HCT116 (cell line): ENCODE results near the gene PLBD2. TPM values are rescaled to one million over a fixed set of nuclear protein-coding genes. Genes with fewer than 3 reads are reported as not detected.

Experiments
- ATAC-seq: fragments of 200-7000 bp; cut with Tn5 transposase; 2 replicates; pipeline ENCODE4 v1.9.1; 2020; ENCODE audit warnings: mild to moderate bottlenecking, moderate library complexity
- BruUV-seq: library from RNA; stranded (reverse); fragments of 400-500 nt; replicated peaks from 2 replicates; lab custom pipeline; 2021; lab: Mats Ljungman, UMichigan
- CTCF ChIA-PET: fragments of 300-600 bp; sonication (Branson Sonifier 250); formaldehyde crosslinking; loops from one replicate; lab custom pipeline; 2021; ENCODE audit warnings: antibody characterized with exemption; lab: Charles Lee
- POLR2A ChIA-PET: fragments of 300-600, 350-600 bp; sonication (Branson Sonifier 250); formaldehyde crosslinking; loops from one replicate; lab custom pipeline; 2021; ENCODE audit warnings: antibody characterized with exemption; lab: Charles Lee
- RAD21 ChIA-PET, 2 experiments: fragments of 300-600 bp; sonication (Branson Sonifier 250); formaldehyde crosslinking; loops; one replicate each; lab custom pipeline; 2023; ENCODE audit warnings: low total read pairs in 2 of 2; ENCODE audit not compliant: uncharacterized antibody in 2 of 2, unreplicated experiment in 2 of 2, low non-redundant PET in 1 of 2; lab: Charles Lee
- DNase-seq: peaks from one replicate; pipeline ENCODE4 v3.0.0-alpha.2; 2010; ENCODE audit warnings: low read depth, low spot score
- H2AFZ ChIP-seq: fragments of 200-600 bp; shearing (Covaris generic), sonication (generic); 2 replicates; pipeline ENCODE4 v1.6.1; 2017; ENCODE audit warnings: low read depth, mixed run types, mixed read lengths, antibody characterized with exemption, low read length; ENCODE audit not compliant: poor library complexity, severe bottlenecking
- H3K27ac ChIP-seq: 2 replicates; pipeline ENCODE4 v1.5.1; 2012; ENCODE audit warnings: low read depth, low read length
- H3K27me3 ChIP-seq: fragments of 200-600 bp; sonication (generic); 2 replicates; pipeline ENCODE4 v1.6.1; 2016; ENCODE audit warnings: mixed run types, low read length, mixed read lengths; ENCODE audit not compliant: insufficient read depth
- H3K36me3 ChIP-seq, 2 experiments: fragments of 200-500 bp in 1 of 2; fragments of 200-600 bp in 1 of 2; sonication (Bioruptor generic) in 1 of 2; sonication (generic) in 1 of 2; 2 replicates each; pipeline versions ENCODE4 v1.5.1 to v1.6.1; 2014 to 2016; ENCODE audit warnings: low read length in 2 of 2, inconsistent platforms in 1 of 2, mixed read lengths in 1 of 2, mixed run types in 1 of 2; ENCODE audit not compliant: insufficient read depth in 2 of 2, control insufficient read depth in 1 of 2
- H3K4me1 ChIP-seq, 2 experiments: fragments of 200-600 bp in 1 of 2; sonication (generic) in 1 of 2; 2 replicates each; pipeline versions ENCODE4 v1.5.1 to v1.6.1; 2012 to 2017; ENCODE audit warnings: low read length in 2 of 2, inconsistent platforms in 1 of 2, mild to moderate bottlenecking in 1 of 2, mixed read lengths in 1 of 2, mixed run types in 1 of 2, moderate library complexity in 1 of 2; ENCODE audit not compliant: insufficient read depth in 2 of 2, control insufficient read depth in 1 of 2
- H3K4me2 ChIP-seq: fragments of 200-600 bp; sonication (generic); 2 replicates; pipeline ENCODE4 v1.6.1; 2017; ENCODE audit warnings: mixed run types, low read length, mixed read lengths
- H3K4me3 ChIP-seq, 2 experiments: fragments of 200-600 bp in 1 of 2; sonication (generic) in 1 of 2; replicated peaks in 1 of 2; 2 replicates each; pipeline ENCODE4 v1.5.1; 2011 to 2016; ENCODE audit warnings: low read length in 2 of 2, control low read depth in 1 of 2, low read depth in 1 of 2, mild to moderate bottlenecking in 1 of 2, mixed read lengths in 1 of 2, mixed run types in 1 of 2
- H3K79me2 ChIP-seq: fragments of 200-600 bp; sonication (generic); 2 replicates; pipeline ENCODE4 v1.6.1; 2017; ENCODE audit warnings: mild to moderate bottlenecking, mixed run types, low read length, moderate library complexity, mixed read lengths; ENCODE audit not compliant: insufficient read depth
- H3K9ac ChIP-seq: fragments of 200-600 bp; sonication (generic); 2 replicates; pipeline ENCODE4 v1.6.1; 2016; ENCODE audit warnings: low read length, mixed read lengths
- H3K9me2 ChIP-seq: fragments of 200-600 bp; sonication (generic), shearing (Covaris generic); 2 replicates; pipeline ENCODE4 v1.6.1; 2017; ENCODE audit warnings: mixed run types, mild to moderate bottlenecking, moderate library complexity; ENCODE audit not compliant: insufficient read depth
- H3K9me3 ChIP-seq, 2 experiments: fragments of 200-500 bp in 1 of 2; fragments of 200-600 bp in 1 of 2; sonication (Bioruptor generic) in 1 of 2; sonication (generic) in 1 of 2; 2 replicates each; pipeline ENCODE4 v1.6.1; 2014 to 2017; ENCODE audit warnings: low read length in 2 of 2, mixed read lengths in 2 of 2, inconsistent platforms in 1 of 2, low read depth in 1 of 2, mild to moderate bottlenecking in 1 of 2, mixed run types in 1 of 2, moderate library complexity in 1 of 2; ENCODE audit not compliant: control insufficient read depth in 1 of 2, insufficient read depth in 1 of 2
- H4K20me1 ChIP-seq: fragments of 200-600 bp; sonication (generic), shearing (Covaris generic); 2 replicates; pipeline ENCODE4 v1.6.1; 2017; ENCODE audit warnings: mixed run types, mild to moderate bottlenecking, moderate library complexity; ENCODE audit not compliant: insufficient read depth
- CBX3 ChIP-seq: IDR thresholded peaks from 2 replicates; pipeline ENCODE4 v1.6.1; 2012; ENCODE audit warnings: low read depth
- CEBPB ChIP-seq: IDR thresholded peaks from 2 replicates; pipeline ENCODE4 v1.6.1; 2012; ENCODE audit warnings: low read depth
- CTCF ChIP-seq, 3 experiments: fragments of 200-600 bp in 1 of 3; sonication (generic) in 1 of 3; IDR thresholded peaks in 2 of 3; conservative IDR thresholded peaks in 1 of 3; 2 replicates each; pipeline ENCODE4 v1.5.1; 2012 to 2017; ENCODE audit warnings: low read depth in 2 of 3, low read length in 2 of 3, antibody characterized with exemption in 1 of 3, borderline replicate concordance in 1 of 3, control low read depth in 1 of 3, mild to moderate bottlenecking in 1 of 3, mixed read lengths in 1 of 3, mixed run types in 1 of 3, moderate library complexity in 1 of 3; ENCODE audit not compliant: insufficient read depth in 1 of 3
- EZH2 ChIP-seq: fragments of 200-600 bp; sonication (generic); IDR thresholded peaks from 2 replicates; pipeline ENCODE4 v1.6.1; 2017; ENCODE audit warnings: antibody characterized with exemption, mixed run types
- EZH2phosphoT487 ChIP-seq: fragments of 200-600 bp; IDR thresholded peaks from 2 replicates; pipeline ENCODE4 v1.6.1; 2018; ENCODE audit warnings: antibody characterized with exemption, borderline replicate concordance
- FOSL1 ChIP-seq: IDR thresholded peaks from 2 replicates; pipeline ENCODE4 v1.6.1; 2012; ENCODE audit warnings: low read depth
- JUND ChIP-seq: IDR thresholded peaks from 2 replicates; pipeline ENCODE4 v1.6.1; 2012
- POLR2AphosphoS5 ChIP-seq: IDR thresholded peaks from 2 replicates; pipeline ENCODE4 v1.6.1; 2011; ENCODE audit warnings: mild to moderate bottlenecking, low read depth, low read length, moderate library complexity
- SIN3A ChIP-seq: IDR thresholded peaks from 2 replicates; pipeline ENCODE4 v1.6.1; 2012; ENCODE audit warnings: low read depth
- SP1 ChIP-seq: IDR thresholded peaks from 2 replicates; pipeline ENCODE4 v1.6.1; 2012; ENCODE audit warnings: low read depth
- SRF ChIP-seq: IDR thresholded peaks from 2 replicates; pipeline ENCODE4 v1.6.1; 2012; ENCODE audit warnings: low read depth
- ZBTB33 ChIP-seq: IDR thresholded peaks from 2 replicates; pipeline ENCODE4 v1.6.1; 2011; ENCODE audit warnings: mild to moderate bottlenecking, low read length, moderate library complexity; ENCODE audit not compliant: insufficient replicate concordance; ENCODE audit errors: extremely low read depth
- ZFX ChIP-seq: fragments of 450-650 bp; IDR thresholded peaks from 2 replicates; pipeline ENCODE4 v1.6.1; 2017
- ZNF274 ChIP-seq: fragments of 200-500 bp; sonication (Bioruptor generic); IDR thresholded peaks from 2 replicates; pipeline ENCODE4 v1.6.1; 2014; ENCODE audit warnings: mild to moderate bottlenecking, low read depth, low read length, inconsistent platforms
- intact Hi-C: fragments of 100-400 bp; cut with micrococcal nuclease; formaldehyde crosslinking; loops from 2 replicates; pipeline ENCODE4 v1.10.0; 2022
- total RNA-seq: library from RNA; stranded (reverse); gene quantifications from one replicate; pipeline ENCODE4 v1.2.1, GENCODE V29; 2021; ENCODE audit not compliant: unreplicated experiment

Gene PLBD2
- total RNA-seq, 1 experiment from 2014 or later: 45.0 TPM

- TF ChIP-seq FOSL1 (no peak), SIN3A (no peak)
These were observed 27.0 kb downstream of the PLBD2 start (continued) for GRCh38 chr12:113385282-113385882.

- Histone ChIP-seq H3K36me3 (peaks cover 4 to 5% of the 10 kb centered on the region in 2 experiments; a peak in 3 of 4 replicates), H3K4me2 (no peak overlapping the region), H3K4me1 (no peaks in the 10 kb centered on the region), H3K9me2 (no peaks in the 10 kb centered on the region), H3K9ac (no peak overlapping the region), H3K27me3 (no peaks in the 10 kb centered on the region), H2AFZ (no peak overlapping the region), H4K20me1 (no peaks in the 10 kb centered on the region), H3K27ac (no peak overlapping the region), H3K79me2 (no peaks in the 10 kb centered on the region), H3K9me3 (no peaks in the 10 kb centered on the region), H3K4me3 (no peak overlapping the region)
- POLR2A ChIA-PET: no interaction called here
- ATAC-seq: no peak
- intact Hi-C loops: no loop called here
- no peak for DNase-seq
- CTCF ChIA-PET: no interaction called here
- BruUV-seq: no TSS peak
- RAD21 ChIA-PET: no interaction called here
- TF ChIP-seq FOSL1 (no peak), SP1 (no peak), CBX3 (no peak), CTCF (IDR thresholded peaks at IDR 0.05 in 2 of 3, conservative IDR thresholded peaks at IDR 0.05 in 1 of 3; ENCODE audit: borderline replicate concordance in 1 of 3, insufficient read depth in 1 of 3, low read depth in 2 of 3, low read length in 2 of 3) (no peak), JUND (no peak), ZBTB33 (no peak), EZH2phosphoT487 (no peak), CEBPB (no peak), ZFX (no peak), POLR2AphosphoS5 (no peak), EZH2 (no peak), ZNF274 (no peak), SRF (no peak)
These were observed 28.6 kb downstream of the PLBD2 start for GRCh38 chr12:113386866-113387566.
